OCI-LY3 (cell line): ENCODE measurements around the gene NCOA3.
A peak's percentile ranks its signal among the peaks of the same experiment; 100 is the strongest.

Experiments used
- H2AFZ ChIP-seq: fragments of 200-600, 300-600 bp; shearing (Covaris generic); 2 replicates; pipeline ENCODE4 v1.6.0; 2014; ENCODE audit warnings: antibody characterized with exemption, low read depth, low read length
- H3K27ac ChIP-seq: fragments of 200-600, 300-600 bp; sonication (generic); 2 replicates; pipeline ENCODE4 v1.5.1; 2014; ENCODE audit warnings: mild to moderate bottlenecking, low read length, moderate library complexity, mixed read lengths
- H3K27me3 ChIP-seq: fragments of 200-600, 300-600 bp; sonication (generic); 2 replicates; pipeline ENCODE4 v1.6.1; 2014; ENCODE audit warnings: low read depth, low read length, mixed read lengths
- H3K36me3 ChIP-seq: fragments of 200-600, 300-600 bp; sonication (generic); replicated peaks from 2 replicates; pipeline ENCODE3; 2014; ENCODE audit warnings: low read depth, low read length, mixed read lengths
- H3K4me1 ChIP-seq: fragments of 300-600, 200-600 bp; sonication (generic); 2 replicates; pipeline ENCODE4 v1.6.1; 2014; ENCODE audit warnings: low read length, mixed read lengths
- H3K4me2 ChIP-seq: fragments of 200-600, 300-600 bp; sonication (generic); 2 replicates; pipeline ENCODE4 v1.6.1; 2014; ENCODE audit warnings: low read length, mixed read lengths
- H3K4me3 ChIP-seq: fragments of 300-600, 200-600 bp; sonication (generic); 2 replicates; pipeline ENCODE4 v1.5.1; 2014; ENCODE audit warnings: antibody characterized with exemption, mild to moderate bottlenecking, low read length, moderate library complexity
- H3K79me2 ChIP-seq: fragments of 300-600, 200-600 bp; shearing (Covaris generic); 2 replicates; pipeline ENCODE4 v1.6.1; 2014; ENCODE audit warnings: mild to moderate bottlenecking, low read length, mixed read lengths
- H3K9ac ChIP-seq: fragments of 300-600, 200-600 bp; shearing (Covaris generic); 2 replicates; pipeline ENCODE4 v1.6.0; 2014; ENCODE audit warnings: mild to moderate bottlenecking, low read length, moderate library complexity
- H3K9me3 ChIP-seq: fragments of 200-600, 300-600 bp; shearing (Covaris generic); 2 replicates; pipeline ENCODE4 v1.6.1; 2014; ENCODE audit warnings: low read length, mixed read lengths; ENCODE audit not compliant: insufficient read depth
- H4K20me1 ChIP-seq: fragments of 200-600, 300-600 bp; sonication (generic); 2 replicates; pipeline ENCODE4 v1.6.1; 2016; ENCODE audit warnings: low read length, mixed read lengths; ENCODE audit not compliant: insufficient read depth
- EZH2phosphoT487 ChIP-seq: fragments of 200-600 bp; shearing (Covaris generic); IDR thresholded peaks from 2 replicates; pipeline ENCODE4 v1.6.1; 2018; ENCODE audit warnings: antibody characterized with exemption, mixed run types, low read depth
- TF ChIP-seq, protein P1 (sequence below): fragments of 200-600, 300-600 bp; sonication (generic); IDR thresholded peaks from 2 replicates; pipeline ENCODE4 v1.5.1; 2014; ENCODE audit warnings: antibody characterized with exemption, low read length, low read depth

The NCOA3 gene

DNA sequence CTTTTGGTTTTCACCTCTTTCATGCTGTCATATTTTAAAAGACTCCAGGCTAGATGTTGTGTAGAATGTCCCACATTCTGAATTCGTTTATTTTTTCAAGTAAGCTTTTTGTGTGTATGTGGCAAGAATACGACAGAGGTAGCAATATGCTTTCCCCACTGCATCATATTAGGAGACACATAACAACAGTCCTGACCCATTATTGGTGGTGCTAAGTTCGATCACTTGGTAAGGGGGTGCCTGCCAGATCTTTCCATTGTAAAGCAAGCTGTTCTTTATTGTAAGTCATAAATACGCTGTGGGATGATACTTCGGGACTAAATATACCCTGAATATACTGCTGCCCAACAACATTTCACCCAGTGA is 588 bp upstream of the NCOA3 start:
- peaks cover 63% of the 10 kb centered on the region for H3K79me2 ChIP-seq
- H3K9ac ChIP-seq = peak overlapping the region; percentile 82
- peak overlapping the region; percentile 43; the same call in 1 of the 2 replicates for H2AFZ ChIP-seq
- peak overlapping the region; percentile 86 for H3K4me2 ChIP-seq
- no peaks in the 10 kb centered on the region for H3K9me3 ChIP-seq
- peak overlapping the region; percentile 79 for H3K4me3 ChIP-seq
- H3K27me3 ChIP-seq = no peaks in the 10 kb centered on the region; the same call in 1 of the 2 replicates
- no peak for TF ChIP-seq EZH2phosphoT487
- TF ChIP-seq, protein P1, sequence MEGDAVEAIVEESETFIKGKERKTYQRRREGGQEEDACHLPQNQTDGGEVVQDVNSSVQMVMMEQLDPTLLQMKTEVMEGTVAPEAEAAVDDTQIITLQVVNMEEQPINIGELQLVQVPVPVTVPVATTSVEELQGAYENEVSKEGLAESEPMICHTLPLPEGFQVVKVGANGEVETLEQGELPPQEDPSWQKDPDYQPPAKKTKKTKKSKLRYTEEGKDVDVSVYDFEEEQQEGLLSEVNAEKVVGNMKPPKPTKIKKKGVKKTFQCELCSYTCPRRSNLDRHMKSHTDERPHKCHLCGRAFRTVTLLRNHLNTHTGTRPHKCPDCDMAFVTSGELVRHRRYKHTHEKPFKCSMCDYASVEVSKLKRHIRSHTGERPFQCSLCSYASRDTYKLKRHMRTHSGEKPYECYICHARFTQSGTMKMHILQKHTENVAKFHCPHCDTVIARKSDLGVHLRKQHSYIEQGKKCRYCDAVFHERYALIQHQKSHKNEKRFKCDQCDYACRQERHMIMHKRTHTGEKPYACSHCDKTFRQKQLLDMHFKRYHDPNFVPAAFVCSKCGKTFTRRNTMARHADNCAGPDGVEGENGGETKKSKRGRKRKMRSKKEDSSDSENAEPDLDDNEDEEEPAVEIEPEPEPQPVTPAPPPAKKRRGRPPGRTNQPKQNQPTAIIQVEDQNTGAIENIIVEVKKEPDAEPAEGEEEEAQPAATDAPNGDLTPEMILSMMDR = no peak
- peak overlapping the region; percentile 80 for H3K27ac ChIP-seq
- peaks cover 27% of the 10 kb centered on the region for H4K20me1 ChIP-seq
- H3K36me3 ChIP-seq = peaks cover 18% of the 10 kb centered on the region
- H3K4me1 ChIP-seq = peaks cover 48% of the 10 kb centered on the region

DNA sequence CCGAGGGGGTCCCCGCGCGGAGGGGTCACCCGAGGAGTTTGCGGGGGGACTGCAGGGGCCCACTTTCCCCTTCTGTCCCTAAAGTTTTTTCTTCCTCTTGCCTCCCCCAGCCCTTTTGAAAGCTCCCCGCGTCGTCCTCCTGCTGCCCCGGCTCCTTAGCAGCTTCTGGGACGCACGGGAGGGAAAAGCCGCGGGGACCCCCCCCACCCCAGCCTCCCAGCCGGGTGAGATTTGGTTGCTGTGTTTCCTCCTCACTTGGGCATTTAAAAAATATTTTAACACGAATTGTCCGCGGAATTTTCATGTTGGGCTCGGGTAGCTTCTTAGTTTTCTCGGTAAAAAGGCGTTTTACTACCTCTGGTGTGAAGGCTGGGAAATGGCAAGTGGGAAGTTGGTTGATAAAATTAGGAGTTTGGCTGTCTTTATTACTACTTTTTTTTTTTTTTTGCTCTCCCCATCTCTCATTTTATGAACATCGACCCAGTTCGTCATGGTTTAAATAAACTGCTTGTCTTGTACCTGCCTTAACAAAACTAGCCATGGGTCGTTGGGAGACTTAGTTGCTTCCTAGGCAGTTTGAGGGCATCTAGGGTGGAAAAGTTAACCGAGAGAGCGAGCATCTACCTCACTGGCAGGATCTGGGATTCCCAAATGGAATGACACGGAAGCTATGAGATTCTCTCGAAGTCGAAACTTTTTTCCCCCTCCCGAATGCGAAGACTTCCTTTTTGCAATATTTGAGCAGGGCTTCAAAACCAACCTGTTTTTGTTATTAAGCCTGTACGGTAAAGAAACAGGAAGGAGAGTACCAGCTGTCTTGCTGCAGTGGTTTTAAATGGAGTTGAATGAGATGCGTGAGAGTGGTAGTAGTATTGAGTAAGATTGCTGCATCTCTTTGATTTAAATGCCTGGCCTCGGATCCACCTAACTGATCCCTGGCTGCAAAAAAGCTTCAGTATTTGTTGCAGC is 868 bp downstream of the NCOA3 start:
- peak overlapping the region; percentile 79 for H3K4me3 ChIP-seq
- peak overlapping the region; percentile 88 for H3K9ac ChIP-seq
- H3K79me2 ChIP-seq = peaks cover 76% of the 10 kb centered on the region
- H4K20me1 ChIP-seq = peaks cover 42% of the 10 kb centered on the region
- peak overlapping the region; percentile 78 for H3K4me2 ChIP-seq
- H3K9me3 ChIP-seq = no peaks in the 10 kb centered on the region
- H3K36me3 ChIP-seq = peaks cover 27% of the 10 kb centered on the region
- TF ChIP-seq EZH2phosphoT487 = no peak
- TF ChIP-seq, protein P1 = no peak
- peaks cover 54% of the 10 kb centered on the region for H3K4me1 ChIP-seq
- no peak overlapping the region for H2AFZ ChIP-seq
- peak overlapping the region; percentile 80 for H3K27ac ChIP-seq
- no peaks in the 10 kb centered on the region; the same call in 1 of the 2 replicates for H3K27me3 ChIP-seq

DNA sequence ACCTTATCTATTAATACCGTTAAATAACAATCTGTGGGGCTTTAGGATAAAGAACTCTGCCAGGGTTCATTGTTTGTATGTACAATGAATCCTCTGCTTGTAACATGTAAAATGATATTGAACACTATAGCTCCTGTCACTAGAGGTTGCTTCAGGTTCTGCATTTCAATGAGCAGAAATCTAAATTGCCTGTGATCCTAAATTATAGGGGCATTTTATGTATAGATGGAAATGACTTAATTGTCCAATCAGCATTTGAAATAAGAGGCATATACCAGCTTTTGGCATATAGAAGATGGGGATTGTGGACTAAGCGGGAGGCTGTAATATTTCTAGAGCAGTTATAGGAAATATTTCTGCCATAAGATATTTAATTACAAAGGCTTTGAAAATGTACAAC is 2.0 kb downstream of the NCOA3 start:
- Histone ChIP-seq H3K79me2 (peaks cover 84% of the 10 kb centered on the region), H3K27me3 (no peaks in the 10 kb centered on the region; the same call in 1 of the 2 replicates), H3K4me1 (peaks cover 54% of the 10 kb centered on the region)

DNA sequence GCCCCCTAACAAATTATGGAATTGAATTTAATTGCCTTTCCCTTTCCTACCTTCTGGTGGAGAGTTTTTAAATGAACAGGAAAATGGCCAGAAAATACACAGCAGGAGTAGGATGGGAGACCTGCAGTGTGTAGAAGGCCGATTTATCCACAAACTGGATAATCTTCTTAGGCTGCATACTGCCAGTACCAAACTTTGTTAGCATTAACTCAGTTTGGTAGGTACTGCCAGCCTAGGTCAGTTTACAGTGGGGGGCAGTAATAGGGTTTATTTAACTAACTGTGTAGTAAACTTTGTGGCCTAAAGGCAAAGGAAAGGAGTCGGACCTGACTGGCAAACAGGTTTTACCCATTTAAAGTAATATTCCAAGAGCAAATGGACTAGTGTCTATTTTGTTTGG is 4.6 kb downstream of the NCOA3 start:
- Histone ChIP-seq H3K9ac (0 out of 2 replicates have a peak overlapping the region, but pooled peaks have one; percentile 0), H3K79me2 (peaks cover 99% of the 10 kb centered on the region), H3K4me1 (peaks cover 48% of the 10 kb centered on the region), H2AFZ (no peak overlapping the region), H3K4me3 (peak overlapping the region; percentile 27; the same call in 1 of the 2 replicates), H4K20me1 (peaks cover 79% of the 10 kb centered on the region), H3K27me3 (no peaks in the 10 kb centered on the region; the same call in 1 of the 2 replicates), H3K9me3 (no peaks in the 10 kb centered on the region), H3K27ac (peak overlapping the region; percentile 16), H3K36me3 (peaks cover 54% of the 10 kb centered on the region), H3K4me2 (peak overlapping the region; percentile 60)
- no peak for TF ChIP-seq EZH2phosphoT487

More for the DNA sequence above, 2.0 kb downstream of the NCOA3 start:
- H3K9ac ChIP-seq = peak overlapping the region; percentile 88
- peak overlapping the region; percentile 79 for H3K4me3 ChIP-seq
- peak overlapping the region; percentile 78 for H3K4me2 ChIP-seq
- no peak for TF ChIP-seq EZH2phosphoT487
- TF ChIP-seq, protein P1 = no peak
- H4K20me1 ChIP-seq = peaks cover 53% of the 10 kb centered on the region
- H3K9me3 ChIP-seq = no peaks in the 10 kb centered on the region
- peaks cover 33% of the 10 kb centered on the region for H3K36me3 ChIP-seq
- peak overlapping the region; percentile 80 for H3K27ac ChIP-seq
- no peak overlapping the region for H2AFZ ChIP-seq
